GM12878 (cell line): Measurements from ENCODE around the gene CCDC57. TPM values are rescaled to one million over a fixed set of nuclear protein-coding genes. Genes with fewer than 3 reads are reported as not detected.

Source experiments
- ATAC-seq: fragments of 200-7000 bp; cut with Tn5 transposase; 3 replicates; pipeline ENCODE4 v1.9.1; 2020; ENCODE audit warnings: mild to moderate bottlenecking, moderate library complexity
- BruUV-seq: library from RNA; stranded (reverse); fragments of 400-500 nt; replicated peaks from 2 replicates; lab custom pipeline; 2021; lab: Mats Ljungman, UMichigan
- CTCF ChIA-PET: fragments of 300-600 bp; sonication (Branson Sonifier 250); formaldehyde crosslinking; extraction: SDS; loops from one replicate; lab custom pipeline; 2021; ENCODE audit warnings: inconsistent platforms; lab: Yijun Ruan, JAX
- POLR2A ChIA-PET: fragments of 350-600 bp; formaldehyde crosslinking; extraction: SDS; loops from one replicate; lab custom pipeline; 2021; ENCODE audit warnings: inconsistent platforms; lab: Charles Lee
- RAD21 ChIA-PET: fragments of 300-600 bp; sonication (Branson Sonifier 250); formaldehyde crosslinking; loops from one replicate; lab custom pipeline; 2023; ENCODE audit warnings: antibody characterized with exemption; ENCODE audit not compliant: unreplicated experiment; lab: Charles Lee
- SMC1A ChIA-PET: fragments of 300-600 bp; sonication (Branson Sonifier 250); formaldehyde crosslinking; loops from one replicate; lab custom pipeline; 2023; ENCODE audit not compliant: unreplicated experiment, uncharacterized antibody; lab: Charles Lee
- DNase-seq: peaks from one replicate; pipeline ENCODE4 v3.0.0-alpha.2; 2011; ENCODE audit warnings: low read depth, low spot score
- FAIRE-seq: peaks from 3 replicates; lab custom pipeline; 2011; peaks lifted over from hg19 to GRCh38; lab: Jason Lieb, UNC
- H2AFZ ChIP-seq: 2 replicates; pipeline ENCODE4 v1.6.0; 2011; ENCODE audit warnings: low read depth, low read length, control low read depth; ENCODE audit not compliant: control insufficient read depth
- H3K27ac ChIP-seq: 2 replicates; pipeline ENCODE4 v1.5.1; 2011; ENCODE audit warnings: control low read depth; ENCODE audit not compliant: control insufficient read depth, insufficient read depth
- H3K27me3 ChIP-seq, 2 experiments: replicated peaks in 1 of 2; 2 replicates each; pipeline versions ENCODE4 v1.6.0 to v1.6.1; 2011; ENCODE audit warnings: low read length in 1 of 2; ENCODE audit not compliant: control insufficient read depth in 2 of 2, insufficient read depth in 2 of 2
- H3K36me3 ChIP-seq, 2 experiments: 2 replicates each; pipeline ENCODE4 v1.5.1; 2011; ENCODE audit warnings: low read length in 1 of 2; ENCODE audit not compliant: control insufficient read depth in 2 of 2, insufficient read depth in 2 of 2
- H3K4me1 ChIP-seq: 2 replicates; pipeline ENCODE4 v1.6.1; 2011; ENCODE audit warnings: mild to moderate bottlenecking, low read length, moderate library complexity, mixed read lengths; ENCODE audit not compliant: control insufficient read depth, insufficient read depth
- H3K4me2 ChIP-seq: 2 replicates; pipeline ENCODE4 v1.6.0; 2011; ENCODE audit warnings: control low read depth; ENCODE audit not compliant: control insufficient read depth, insufficient read depth
- H3K4me3 ChIP-seq: fragments of 200-600 bp; sonication (generic); 2 replicates; pipeline ENCODE4 v1.5.1; 2016
- H3K79me2 ChIP-seq: 2 replicates; pipeline ENCODE4 v1.6.0; 2011; ENCODE audit warnings: low read length; ENCODE audit not compliant: control insufficient read depth, insufficient read depth
- H3K9ac ChIP-seq: 2 replicates; pipeline ENCODE4 v1.8.0; 2011; ENCODE audit warnings: low read length, control low read depth, mixed read lengths; ENCODE audit not compliant: control insufficient read depth, insufficient read depth
- H3K9me3 ChIP-seq: replicated peaks from 3 replicates; pipeline ENCODE4 v1.5.1; 2011; ENCODE audit warnings: mild to moderate bottlenecking, low read length; ENCODE audit not compliant: control insufficient read depth, insufficient read depth
- H4K20me1 ChIP-seq: 2 replicates; pipeline ENCODE4 v1.6.0; 2011; ENCODE audit not compliant: control insufficient read depth, insufficient read depth
- BHLHE40 ChIP-seq, 2 experiments: fragments of 450-650 bp in 1 of 2; IDR thresholded peaks; 2 replicates each; pipeline ENCODE4 v1.6.1; 2011 to 2017; ENCODE audit warnings: low read depth in 2 of 2, borderline replicate concordance in 1 of 2, improper control_type of control experiment in 1 of 2, low read length in 1 of 2, mild to moderate bottlenecking in 1 of 2
- CEBPB ChIP-seq, 2 experiments: fragments of 150-350 bp in 1 of 2; IDR thresholded peaks; 2 replicates each; pipeline ENCODE4 v1.6.1; 2012 to 2014; ENCODE audit warnings: low read depth in 2 of 2, low read length in 2 of 2, borderline replicate concordance in 1 of 2, inconsistent platforms in 1 of 2
- FOS ChIP-seq: IDR thresholded peaks from 3 replicates; pipeline ENCODE4 v1.6.1; 2011; ENCODE audit warnings: borderline replicate concordance; ENCODE audit not compliant: insufficient read length; ENCODE audit errors: extremely low read depth
- NBN ChIP-seq: fragments of 450-650 bp; IDR thresholded peaks from 2 replicates; pipeline ENCODE4 v1.6.1; 2016
- PAX8 ChIP-seq: fragments of 450-650 bp; IDR thresholded peaks from 2 replicates; pipeline ENCODE4 v1.6.1; 2017; ENCODE audit warnings: mild to moderate bottlenecking, moderate library complexity
- PML ChIP-seq: IDR thresholded peaks from 2 replicates; pipeline ENCODE4 v1.6.1; 2012; ENCODE audit warnings: low read length, inconsistent platforms
- SPI1 ChIP-seq: IDR thresholded peaks from 2 replicates; pipeline ENCODE4 v1.6.1; 2011; ENCODE audit warnings: low read depth, mild to moderate bottlenecking, low read length, moderate library complexity, borderline replicate concordance; ENCODE audit not compliant: insufficient read depth
- ZBTB33 ChIP-seq: fragments of 450-650 bp; IDR thresholded peaks from 2 replicates; pipeline ENCODE4 v1.6.1; 2017; ENCODE audit warnings: mild to moderate bottlenecking
- ZNF592 ChIP-seq: fragments of 450-650 bp; IDR thresholded peaks from 2 replicates; pipeline ENCODE4 v1.6.1; 2017; ENCODE audit warnings: mild to moderate bottlenecking, moderate library complexity
- WGBS: methylation state at CpG from one replicate; pipeline ENCODE4 v1.1.6; 2016; ENCODE audit warnings: low lambda C conversion rate; ENCODE audit not compliant: insufficient replicate concordance, insufficient coverage; ENCODE audit errors: missing lambda C conversion rate; 5-methylcytosine and 5-hydroxymethylcytosine counted together
- in situ Hi-C: fragments of 300-500 bp; cut with MboI; formaldehyde crosslinking; loops from 9 replicates; pipeline ENCODE4 v1.14.3; 2018; ENCODE audit warnings: mixed read lengths
- intact Hi-C: fragments of 100-400 bp; cut with micrococcal nuclease; formaldehyde crosslinking; loops from one replicate; pipeline ENCODE4 v1.14.2; 2022; ENCODE audit not compliant: unreplicated experiment
- polyA plus RNA-seq, 11 experiments: library from polyadenylated mRNA; depleted of rRNA in 4 of 11; unstranded in 6 of 11; stranded (reverse) in 5 of 11; fragments of >200 nt; fragmentation: Nextera tagmentation in 4 of 11; fragmentation: Illumina TruSeq in 1 of 11; extraction: Ambion mirVana in 4 of 11; extraction: Trizol in 1 of 11; gene quantifications; 1 replicate in 1 of 11; 2 replicates in 10 of 11; pipeline versions ENCODE4 v1.2.1 to v1.2.3, GENCODE V29; 2011 to 2016; ENCODE audit warnings: inconsistent platforms in 2 of 11, missing spikeins in 2 of 11, low read depth in 1 of 11
- total RNA-seq, 4 experiments: library from RNA; depleted of rRNA in 3 of 4; stranded (reverse); fragments of >200 nt in 3 of 4; fragmentation: Illumina TruSeq in 1 of 4; extraction: Trizol in 1 of 4; gene quantifications; 2 replicates each; pipeline versions ENCODE4 v1.2.1 to v1.2.3, GENCODE V29; 2013 to 2021

CCDC57 gene
- total and polyA plus RNA-seq, 10 of the 15 experiments (the other 5 are each of a cell fraction or from before 2014, with no cell fraction given), result 5.4 to 123 (median 45.8) TPM

GRCh38 chr17:82179412-82179811, 33.2 kb downstream of the CCDC57 start (continued):
- TF ChIP-seq CEBPB (IDR thresholded peaks at IDR 0.05; ENCODE audit: borderline replicate concordance in 1 of 2, low read depth in 2 of 2, low read length in 2 of 2) (no peak), PML (no peak), SPI1 (no peak), FOS (no peak)

GRCh38 chr17:82178499-82179261, 34.0 kb downstream of the CCDC57 start:
- no TSS peak for BruUV-seq
- no peaks in the 10 kb centered on the region for H4K20me1 ChIP-seq
- H3K27ac ChIP-seq, result no peak overlapping the region
- H3K9me3 ChIP-seq, result no peaks in the 10 kb centered on the region
- ChIA-PET POLR2A (no interaction called here), RAD21 (no interaction called here), SMC1A (no interaction called here)
- 79% methylated on average over 24 of the region's 24 CpGs for WGBS
- no peak overlapping the region for H3K4me3 ChIP-seq
- H3K9ac ChIP-seq, result no peak overlapping the region
- no peaks in the 10 kb centered on the region for H3K27me3 ChIP-seq
- H3K4me2 ChIP-seq, result no peak overlapping the region
- in situ Hi-C loops, result no loop called here
- no peaks in the 10 kb centered on the region for H3K4me1 ChIP-seq
- no peaks in the 10 kb centered on the region; a peak in 1 of 4 replicates for H3K36me3 ChIP-seq
- no peak for FAIRE-seq
- intact Hi-C loops, result no loop called here
- no peak overlapping the region for H2AFZ ChIP-seq
- DNase-seq, result no peak
- no peak for TF ChIP-seq ZNF592
- no peak for TF ChIP-seq BHLHE40 (IDR thresholded peaks at IDR 0.05; ENCODE audit: borderline replicate concordance in 1 of 2, low read depth in 2 of 2, low read length in 1 of 2)
- TF ChIP-seq ZBTB33, result no peak
- no peak for TF ChIP-seq NBN
- no peak for TF ChIP-seq PAX8
- TF ChIP-seq, all 136 proteins: peak for 0
- ATAC-seq, result no peak
- no peaks in the 10 kb centered on the region for H3K79me2 ChIP-seq
- CTCF ChIA-PET, result no interaction called here
